Measurements from ENCODE around the gene NUAK2. TPM values are rescaled to one million over a fixed set of nuclear protein-coding genes. Genes with fewer than 3 reads are reported as not detected.

Gene NUAK2
- total and polyA plus RNA-seq, 2 donors (not counting 3 experiments of a cell fraction or from before 2014, with no cell fraction given) = 1.8 to 2.5 TPM

- Histone ChIP-seq H3K4me2 (ENCODE audit: insufficient read depth, low read length) (no peak overlapping the region), H3K79me2 (ENCODE audit: control insufficient read depth, insufficient read depth, low read length) (no peaks in the 10 kb centered on the region), H3K27ac (ENCODE audit: insufficient read depth, low read depth, low read length) (no peak overlapping the region), H3K27me3 (ENCODE audit: control insufficient read depth in 2 of 2, insufficient read depth in 2 of 2, low read length in 2 of 2) (peaks cover 32 to 45% of the 10 kb centered on the region in 2 experiments), H3K9me3 (replicated peaks; ENCODE audit: control insufficient read depth, insufficient read depth, low read length) (no peaks in the 10 kb centered on the region), H3K4me1 (ENCODE audit: control insufficient read depth, extremely low read depth, insufficient read depth, low read length) (no peaks in the 10 kb centered on the region), H3K9ac (replicated peaks; ENCODE audit: extremely low read depth, insufficient read depth, low read length) (no peak overlapping the region), H4K20me1 (replicated peaks; ENCODE audit: control insufficient read depth, extremely low read depth, insufficient read depth, low read length) (no peaks in the 10 kb centered on the region), H2AFZ (ENCODE audit: low read depth, low read length) (no peak overlapping the region), H3K9me1 (replicated peaks; ENCODE audit: control insufficient read depth, extremely low read depth, insufficient read depth, low read length) (no peaks in the 10 kb centered on the region), H3K36me3 (ENCODE audit: control insufficient read depth in 2 of 2, extremely low read depth in 1 of 2, insufficient read depth in 2 of 2, low read length in 2 of 2) (no peaks in the 10 kb centered on the region), H3K4me3 (replicated peaks in 1 of 3; ENCODE audit: insufficient read depth in 1 of 3, low read depth in 1 of 3, low read length in 3 of 3) (no peak overlapping the region)
- dilution Hi-C loops (cut with MboI; ENCODE audit: extremely low pct_ligation_motif_present, low sequenced_read_pairs) = no loop called here
- intact Hi-C loops (cut with micrococcal nuclease) = no loop called here
- TF ChIP-seq FOS (IDR thresholded peaks at IDR 0.05; ENCODE audit: borderline replicate concordance, insufficient read depth, low read length) (no peak), MYC (IDR thresholded peaks at IDR 0.05; ENCODE audit: low read depth, low read length) (no peak), EZH2 (IDR thresholded peaks at IDR 0.05; ENCODE audit: borderline replicate concordance, low read depth, low read length, severe bottlenecking) (no peak), POLR2AphosphoS5 (IDR thresholded peaks at IDR 0.05; ENCODE audit: insufficient read depth, low read depth, low read length) (no peak), GATA2 (IDR thresholded peaks at IDR 0.05; ENCODE audit: insufficient read depth, insufficient read length, low read depth, low read length) (no peak), MAX (IDR thresholded peaks at IDR 0.05; ENCODE audit: insufficient read depth, insufficient read length) (no peak), JUN (IDR thresholded peaks at IDR 0.05; ENCODE audit: borderline replicate concordance, insufficient read depth, insufficient read length, low read depth) (no peak), CTCF (IDR thresholded peaks at IDR 0.05; ENCODE audit: extremely low read depth in 1 of 2, insufficient read depth in 1 of 2, low read depth in 1 of 2, low read length in 2 of 2) (no peak), POLR2A (IDR thresholded peaks at IDR 0.05; ENCODE audit: low read depth, low read length) (no peak)
- no TSS peak for BruUV-seq (replicated peaks)
- no peak for FAIRE-seq
- DNase-seq (ENCODE audit: low read depth, low spot score) = no peak
- ChIA-PET CTCF (interaction anchor here (3.1 kb wide), 1 partner anchor 17 kb away, joined by 12 read pairs; no protein-coding TSS in a partner anchor), POLR2A (no interaction called here)
Measured at GRCh38 chr1:205370780-205371179, 49.2 kb upstream of the NUAK2 start.
